ENCODE measurements around the gene SIK3. TPM values are rescaled to one million over a fixed set of nuclear protein-coding genes. Genes with fewer than 3 reads are reported as not detected.

Gene SIK3
- total and polyA plus RNA-seq, 2 experiments from 2014 or later: 6.1 to 33.9 TPM

DNA sequence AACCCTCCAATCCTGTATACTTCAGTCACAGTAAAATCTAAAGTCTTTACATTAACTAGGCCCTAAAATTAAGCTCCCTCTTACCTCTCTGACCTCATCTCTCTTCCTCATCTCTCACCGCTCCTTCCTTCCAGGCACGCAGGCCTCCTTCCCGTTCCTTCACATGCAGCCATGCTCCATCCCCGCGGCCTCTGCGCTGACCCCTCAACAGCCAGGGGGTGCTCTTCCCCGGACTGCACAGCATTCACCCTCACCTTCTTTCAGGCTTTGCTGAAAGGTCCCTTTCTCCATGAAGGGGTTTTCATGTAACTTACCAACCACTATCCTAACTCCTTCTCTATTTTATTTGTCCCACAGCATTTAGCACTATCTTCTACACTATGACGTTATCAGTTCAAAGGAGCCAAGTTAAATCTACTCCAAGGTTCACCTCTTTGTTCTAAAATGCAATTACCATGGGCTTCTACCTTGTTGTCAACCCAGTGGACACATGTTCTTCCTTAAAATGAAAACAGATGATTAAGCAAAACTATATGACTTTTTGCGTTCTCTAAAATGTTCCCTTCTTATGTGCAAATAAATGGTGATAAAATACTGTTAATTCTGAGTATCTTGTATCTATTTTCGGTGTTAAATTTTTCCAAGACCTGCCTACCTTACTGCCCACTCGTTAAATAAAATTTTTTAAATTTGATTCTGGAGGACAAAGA, 203.0 kb downstream of the SIK3 start:
- Histone ChIP-seq H3K27me3 (ENCODE audit: insufficient read depth) (no peaks in the 10 kb centered on the region), H2AFZ (no peak overlapping the region), H3K9me2 (ENCODE audit: insufficient read depth) (no peaks in the 10 kb centered on the region), H3K4me2 (no peak overlapping the region), H3F3A (replicated peaks; ENCODE audit: low read depth) (no peaks in the 10 kb centered on the region), H3K4me1 (ENCODE audit: insufficient read depth) (no peaks in the 10 kb centered on the region), H3K79me2 (replicated peaks; ENCODE audit: insufficient read depth) (no peaks in the 10 kb centered on the region), H3K4me3 (no peak overlapping the region), H4K20me1 (replicated peaks; ENCODE audit: insufficient read depth) (peaks cover 5% of the 10 kb centered on the region), H3K27ac (ENCODE audit: low read depth) (no peak overlapping the region), H3K36me3 (ENCODE audit: insufficient read depth) (peaks cover 9% of the 10 kb centered on the region; the same call in 1 of the 2 replicates)
- peaks cover 6% of the 10 kb centered on the region; the same call in 1 of the 3 replicates for H3K9me3 Mint-ChIP-seq
- H3K4me3 Mint-ChIP-seq: no peak overlapping the region
- ATAC-seq (peak; percentile 100), DNase-seq (ENCODE audit: low spot score) (peak; percentile 87)
- H3K27ac Mint-ChIP-seq: peak overlapping the region; percentile 5
- peaks cover 19% of the 10 kb centered on the region for H3K36me3 Mint-ChIP-seq (ENCODE audit: low read depth)
- H3K4me1 Mint-ChIP-seq: peaks cover 5% of the 10 kb centered on the region; the same call in 2 of the 3 replicates
- TF ChIP-seq CTCF (conservative IDR thresholded peaks at IDR 0.05; ENCODE audit: low read depth in 2 of 2) (peak; percentile 86 to 96), STAT1 (IDR thresholded peaks at IDR 0.05; ENCODE audit: unreplicated experiment) (no peak), EZH2phosphoT487 (IDR thresholded peaks at IDR 0.05; ENCODE audit: unreplicated experiment) (no peak), EZH2 (IDR thresholded peaks at IDR 0.05; ENCODE audit: low read depth, unreplicated experiment) (no peak)
- TF ChIP-seq, protein P1, sequence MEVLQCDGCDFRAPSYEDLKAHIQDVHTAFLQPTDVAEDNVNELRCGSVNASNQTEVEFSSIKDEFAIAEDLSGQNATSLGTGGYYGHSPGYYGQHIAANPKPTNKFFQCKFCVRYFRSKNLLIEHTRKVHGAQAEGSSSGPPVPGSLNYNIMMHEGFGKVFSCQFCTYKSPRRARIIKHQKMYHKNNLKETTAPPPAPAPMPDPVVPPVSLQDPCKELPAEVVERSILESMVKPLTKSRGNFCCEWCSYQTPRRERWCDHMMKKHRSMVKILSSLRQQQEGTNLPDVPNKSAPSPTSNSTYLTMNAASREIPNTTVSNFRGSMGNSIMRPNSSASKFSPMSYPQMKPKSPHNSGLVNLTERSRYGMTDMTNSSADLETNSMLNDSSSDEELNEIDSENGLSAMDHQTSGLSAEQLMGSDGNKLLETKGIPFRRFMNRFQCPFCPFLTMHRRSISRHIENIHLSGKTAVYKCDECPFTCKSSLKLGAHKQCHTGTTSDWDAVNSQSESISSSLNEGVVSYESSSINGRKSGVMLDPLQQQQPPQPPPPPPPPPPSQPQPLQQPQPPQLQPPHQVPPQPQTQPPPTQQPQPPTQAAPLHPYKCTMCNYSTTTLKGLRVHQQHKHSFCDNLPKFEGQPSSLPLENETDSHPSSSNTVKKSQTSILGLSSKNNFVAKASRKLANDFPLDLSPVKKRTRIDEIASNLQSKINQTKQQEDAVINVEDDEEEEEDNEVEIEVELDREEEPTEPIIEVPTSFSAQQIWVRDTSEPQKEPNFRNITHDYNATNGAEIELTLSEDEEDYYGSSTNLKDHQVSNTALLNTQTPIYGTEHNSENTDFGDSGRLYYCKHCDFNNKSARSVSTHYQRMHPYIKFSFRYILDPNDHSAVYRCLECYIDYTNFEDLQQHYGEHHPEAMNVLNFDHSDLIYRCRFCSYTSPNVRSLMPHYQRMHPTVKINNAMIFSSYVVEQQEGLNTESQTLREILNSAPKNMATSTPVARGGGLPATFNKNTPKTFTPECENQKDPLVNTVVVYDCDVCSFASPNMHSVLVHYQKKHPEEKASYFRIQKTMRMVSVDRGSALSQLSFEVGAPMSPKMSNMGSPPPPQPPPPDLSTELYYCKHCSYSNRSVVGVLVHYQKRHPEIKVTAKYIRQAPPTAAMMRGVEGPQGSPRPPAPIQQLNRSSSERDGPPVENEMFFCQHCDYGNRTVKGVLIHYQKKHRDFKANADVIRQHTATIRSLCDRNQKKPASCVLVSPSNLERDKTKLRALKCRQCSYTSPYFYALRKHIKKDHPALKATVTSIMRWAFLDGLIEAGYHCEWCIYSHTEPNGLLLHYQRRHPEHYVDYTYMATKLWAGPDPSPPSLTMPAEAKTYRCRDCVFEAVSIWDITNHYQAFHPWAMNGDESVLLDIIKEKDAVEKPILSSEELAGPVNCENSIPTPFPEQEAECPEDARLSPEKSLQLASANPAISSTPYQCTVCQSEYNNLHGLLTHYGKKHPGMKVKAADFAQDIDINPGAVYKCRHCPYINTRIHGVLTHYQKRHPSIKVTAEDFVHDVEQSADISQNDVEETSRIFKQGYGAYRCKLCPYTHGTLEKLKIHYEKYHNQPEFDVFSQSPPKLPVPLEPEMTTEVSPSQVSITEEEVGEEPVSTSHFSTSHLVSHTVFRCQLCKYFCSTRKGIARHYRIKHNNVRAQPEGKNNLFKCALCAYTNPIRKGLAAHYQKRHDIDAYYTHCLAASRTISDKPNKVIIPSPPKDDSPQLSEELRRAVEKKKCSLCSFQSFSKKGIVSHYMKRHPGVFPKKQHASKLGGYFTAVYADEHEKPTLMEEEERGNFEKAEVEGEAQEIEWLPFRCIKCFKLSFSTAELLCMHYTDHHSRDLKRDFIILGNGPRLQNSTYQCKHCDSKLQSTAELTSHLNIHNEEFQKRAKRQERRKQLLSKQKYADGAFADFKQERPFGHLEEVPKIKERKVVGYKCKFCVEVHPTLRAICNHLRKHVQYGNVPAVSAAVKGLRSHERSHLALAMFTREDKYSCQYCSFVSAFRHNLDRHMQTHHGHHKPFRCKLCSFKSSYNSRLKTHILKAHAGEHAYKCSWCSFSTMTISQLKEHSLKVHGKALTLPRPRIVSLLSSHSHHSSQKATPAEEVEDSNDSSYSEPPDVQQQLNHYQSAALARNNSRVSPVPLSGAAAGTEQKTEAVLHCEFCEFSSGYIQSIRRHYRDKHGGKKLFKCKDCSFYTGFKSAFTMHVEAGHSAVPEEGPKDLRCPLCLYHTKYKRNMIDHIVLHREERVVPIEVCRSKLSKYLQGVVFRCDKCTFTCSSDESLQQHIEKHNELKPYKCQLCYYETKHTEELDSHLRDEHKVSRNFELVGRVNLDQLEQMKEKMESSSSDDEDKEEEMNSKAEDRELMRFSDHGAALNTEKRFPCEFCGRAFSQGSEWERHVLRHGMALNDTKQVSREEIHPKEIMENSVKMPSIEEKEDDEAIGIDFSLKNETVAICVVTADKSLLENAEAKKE (CRISPR knock-in tag; IDR thresholded peaks at IDR 0.05): no peak
- H3K27me3 Mint-ChIP-seq (ENCODE audit: insufficient read depth, low read depth, poor library complexity): peaks cover 4% of the 10 kb centered on the region

All from GM23338 (cell line).